Esophagus muscularis mucosa (tissue), 4 donors: Measurements from ENCODE around the gene ISG20.

ENCODE experiments used
- EP300 ChIP-seq: sonication (generic); formaldehyde crosslinking; IDR thresholded peaks from one replicate; pipeline ENCODE4 v1.6.1; 2017; ENCODE audit warnings: antibody characterized with exemption
- POLR2A ChIP-seq: fragments of 450-650 bp; IDR thresholded peaks from one replicate; pipeline ENCODE4 v1.6.1; 2017; ENCODE audit warnings: antibody characterized with exemption, moderate library complexity, mild to moderate bottlenecking, low read depth
- POLR2AphosphoS5 ChIP-seq, 2 donors: sonication (generic); formaldehyde crosslinking; IDR thresholded peaks; one replicate each; pipeline ENCODE4 v1.6.1; 2017; ENCODE audit warnings: antibody characterized with exemption in 2 of 2
- TF ChIP-seq, protein P1 (sequence below), 3 experiments: fragments of 200-600 bp in 2 of 3; fragments of 450-650 bp in 1 of 3; sonication (generic) in 2 of 3; IDR thresholded peaks; one replicate each; pipeline ENCODE4 v1.5.1; 2017 to 2019; ENCODE audit warnings: antibody characterized with exemption in 3 of 3, mild to moderate bottlenecking in 2 of 3, moderate library complexity in 1 of 3

DNA sequence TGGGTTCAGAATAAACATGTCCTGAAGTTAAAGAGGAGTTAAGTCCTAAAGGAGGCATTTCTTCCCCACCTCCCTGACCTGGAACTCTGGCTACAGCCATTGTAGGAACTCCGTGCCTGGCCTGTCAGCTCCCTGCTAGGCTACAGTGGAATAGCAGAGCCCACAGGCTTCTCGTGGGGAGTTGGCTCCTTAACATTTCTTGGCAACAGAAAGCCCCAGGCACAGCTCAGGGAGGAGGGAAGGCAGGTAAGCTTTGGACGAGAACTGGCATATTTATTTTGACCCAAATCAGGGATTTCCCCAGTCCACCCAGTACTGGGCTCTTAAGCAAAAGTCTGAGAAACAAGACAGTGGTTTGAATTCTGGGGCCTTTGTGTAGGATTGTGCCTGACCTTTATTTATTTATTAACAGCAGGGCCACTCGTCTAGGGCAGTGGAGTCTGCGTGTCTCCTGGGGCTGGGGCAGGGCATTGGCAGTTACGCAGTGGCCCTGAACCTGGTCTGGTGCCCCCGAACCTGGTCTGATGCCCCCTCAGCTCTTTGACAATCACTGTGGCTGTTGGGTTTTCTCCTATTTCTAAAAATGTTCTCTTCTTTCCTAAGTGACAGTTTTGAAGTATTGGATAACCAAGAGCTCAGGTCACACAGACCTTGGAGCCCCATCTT lies 7.9 kb upstream of the ISG20 start:
- TF ChIP-seq EP300 (no peak), POLR2A (no peak), POLR2AphosphoS5 (IDR thresholded peaks at IDR 0.05) (no peak)
- TF ChIP-seq, protein P1, sequence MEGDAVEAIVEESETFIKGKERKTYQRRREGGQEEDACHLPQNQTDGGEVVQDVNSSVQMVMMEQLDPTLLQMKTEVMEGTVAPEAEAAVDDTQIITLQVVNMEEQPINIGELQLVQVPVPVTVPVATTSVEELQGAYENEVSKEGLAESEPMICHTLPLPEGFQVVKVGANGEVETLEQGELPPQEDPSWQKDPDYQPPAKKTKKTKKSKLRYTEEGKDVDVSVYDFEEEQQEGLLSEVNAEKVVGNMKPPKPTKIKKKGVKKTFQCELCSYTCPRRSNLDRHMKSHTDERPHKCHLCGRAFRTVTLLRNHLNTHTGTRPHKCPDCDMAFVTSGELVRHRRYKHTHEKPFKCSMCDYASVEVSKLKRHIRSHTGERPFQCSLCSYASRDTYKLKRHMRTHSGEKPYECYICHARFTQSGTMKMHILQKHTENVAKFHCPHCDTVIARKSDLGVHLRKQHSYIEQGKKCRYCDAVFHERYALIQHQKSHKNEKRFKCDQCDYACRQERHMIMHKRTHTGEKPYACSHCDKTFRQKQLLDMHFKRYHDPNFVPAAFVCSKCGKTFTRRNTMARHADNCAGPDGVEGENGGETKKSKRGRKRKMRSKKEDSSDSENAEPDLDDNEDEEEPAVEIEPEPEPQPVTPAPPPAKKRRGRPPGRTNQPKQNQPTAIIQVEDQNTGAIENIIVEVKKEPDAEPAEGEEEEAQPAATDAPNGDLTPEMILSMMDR (IDR thresholded peaks at IDR 0.05): no peak
